Sigmoid colon (tissue), 4 donors: Measurements from ENCODE around the gene NUPR1.

ENCODE experiments used
- EP300 ChIP-seq, 4 donors: sonication (generic); formaldehyde crosslinking; IDR thresholded peaks; one replicate each; pipeline ENCODE4 v1.6.1; 2017; ENCODE audit warnings: antibody characterized with exemption in 4 of 4
- POLR2A ChIP-seq, 2 donors: fragments of 450-650 bp; IDR thresholded peaks; one replicate each; pipeline ENCODE4 v1.6.1; 2016; ENCODE audit warnings: antibody characterized with exemption in 2 of 2, mild to moderate bottlenecking in 2 of 2, moderate library complexity in 2 of 2
- POLR2AphosphoS5 ChIP-seq, 4 donors: sonication (generic); formaldehyde crosslinking; IDR thresholded peaks; one replicate each; pipeline ENCODE4 v1.6.1; 2017; ENCODE audit warnings: antibody characterized with exemption in 4 of 4
- TF ChIP-seq, protein P1 (sequence below), 4 experiments: fragments of 450-650 bp in 3 of 4; fragments of 200-600 bp in 1 of 4; IDR thresholded peaks; one replicate each; pipeline ENCODE4 v1.5.1; 2016 to 2019; ENCODE audit warnings: antibody characterized with exemption in 4 of 4, mild to moderate bottlenecking in 3 of 4, moderate library complexity in 2 of 4

DNA sequence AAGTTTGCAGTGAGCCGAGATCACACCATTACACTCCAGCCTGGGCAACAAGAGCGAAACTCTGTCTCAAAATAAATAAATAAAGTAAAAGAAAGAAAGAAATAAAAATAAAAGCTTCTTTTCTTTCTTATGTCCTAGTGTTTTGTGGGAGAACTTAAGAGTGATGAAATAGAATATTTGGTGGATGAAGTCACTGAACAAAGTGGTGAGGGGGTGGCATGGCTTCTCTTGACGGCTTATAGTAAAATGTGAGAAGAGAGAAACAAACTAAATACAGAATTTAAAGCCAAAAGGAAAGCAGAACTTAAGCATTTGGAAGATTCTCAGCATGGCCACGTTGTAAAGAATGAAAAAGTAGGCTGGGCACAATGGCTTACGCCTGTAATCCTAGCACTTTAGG, 30.2 kb upstream of the NUPR1 start:
- TF ChIP-seq, protein P1, sequence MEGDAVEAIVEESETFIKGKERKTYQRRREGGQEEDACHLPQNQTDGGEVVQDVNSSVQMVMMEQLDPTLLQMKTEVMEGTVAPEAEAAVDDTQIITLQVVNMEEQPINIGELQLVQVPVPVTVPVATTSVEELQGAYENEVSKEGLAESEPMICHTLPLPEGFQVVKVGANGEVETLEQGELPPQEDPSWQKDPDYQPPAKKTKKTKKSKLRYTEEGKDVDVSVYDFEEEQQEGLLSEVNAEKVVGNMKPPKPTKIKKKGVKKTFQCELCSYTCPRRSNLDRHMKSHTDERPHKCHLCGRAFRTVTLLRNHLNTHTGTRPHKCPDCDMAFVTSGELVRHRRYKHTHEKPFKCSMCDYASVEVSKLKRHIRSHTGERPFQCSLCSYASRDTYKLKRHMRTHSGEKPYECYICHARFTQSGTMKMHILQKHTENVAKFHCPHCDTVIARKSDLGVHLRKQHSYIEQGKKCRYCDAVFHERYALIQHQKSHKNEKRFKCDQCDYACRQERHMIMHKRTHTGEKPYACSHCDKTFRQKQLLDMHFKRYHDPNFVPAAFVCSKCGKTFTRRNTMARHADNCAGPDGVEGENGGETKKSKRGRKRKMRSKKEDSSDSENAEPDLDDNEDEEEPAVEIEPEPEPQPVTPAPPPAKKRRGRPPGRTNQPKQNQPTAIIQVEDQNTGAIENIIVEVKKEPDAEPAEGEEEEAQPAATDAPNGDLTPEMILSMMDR (IDR thresholded peaks at IDR 0.05), result no peak
- TF ChIP-seq POLR2A (IDR thresholded peaks at IDR 0.05) (no peak), POLR2AphosphoS5 (IDR thresholded peaks at IDR 0.05) (no peak), EP300 (IDR thresholded peaks at IDR 0.05) (no peak)
